Choroid plexus epithelial cell (primary cell): ENCODE data around the gene RNF169.

Experiments used
- DNase-seq: peaks from one replicate; pipeline ENCODE4 v3.0.0-alpha.2; 2010; ENCODE audit warnings: low read depth
- H3K4me3 ChIP-seq: 2 replicates; pipeline ENCODE4 v1.5.1; 2011; ENCODE audit warnings: low read depth, mild to moderate bottlenecking, control low read depth, low read length, moderate library complexity
- TF ChIP-seq, protein P1 (sequence below): conservative IDR thresholded peaks from 2 replicates; pipeline ENCODE4 v1.5.1; 2011; ENCODE audit warnings: low read depth, mild to moderate bottlenecking, control low read depth, inconsistent platforms, low read length, moderate library complexity

Gene RNF169

DNA sequence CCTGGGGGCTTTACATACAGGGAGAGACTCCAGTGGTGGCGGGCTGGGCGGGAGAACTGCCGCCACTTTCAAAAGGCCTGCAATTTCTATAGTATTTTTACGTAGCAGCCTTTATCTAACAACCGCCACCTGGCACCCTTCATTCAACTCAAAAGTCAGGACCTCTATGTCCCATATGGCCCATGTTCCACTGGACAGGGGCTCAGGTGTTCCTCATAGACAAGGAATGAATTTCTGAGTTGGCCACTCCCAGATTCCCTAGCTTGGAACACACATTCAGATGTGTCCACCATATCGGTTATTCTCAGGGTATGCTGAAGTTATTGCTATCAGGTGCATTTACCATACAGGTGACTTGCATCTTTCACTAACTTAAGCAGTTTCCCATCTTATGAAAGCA lies 29.9 kb downstream of the RNF169 start:
- no peak overlapping the region for H3K4me3 ChIP-seq
- DNase-seq = no peak
- TF ChIP-seq, protein P1, sequence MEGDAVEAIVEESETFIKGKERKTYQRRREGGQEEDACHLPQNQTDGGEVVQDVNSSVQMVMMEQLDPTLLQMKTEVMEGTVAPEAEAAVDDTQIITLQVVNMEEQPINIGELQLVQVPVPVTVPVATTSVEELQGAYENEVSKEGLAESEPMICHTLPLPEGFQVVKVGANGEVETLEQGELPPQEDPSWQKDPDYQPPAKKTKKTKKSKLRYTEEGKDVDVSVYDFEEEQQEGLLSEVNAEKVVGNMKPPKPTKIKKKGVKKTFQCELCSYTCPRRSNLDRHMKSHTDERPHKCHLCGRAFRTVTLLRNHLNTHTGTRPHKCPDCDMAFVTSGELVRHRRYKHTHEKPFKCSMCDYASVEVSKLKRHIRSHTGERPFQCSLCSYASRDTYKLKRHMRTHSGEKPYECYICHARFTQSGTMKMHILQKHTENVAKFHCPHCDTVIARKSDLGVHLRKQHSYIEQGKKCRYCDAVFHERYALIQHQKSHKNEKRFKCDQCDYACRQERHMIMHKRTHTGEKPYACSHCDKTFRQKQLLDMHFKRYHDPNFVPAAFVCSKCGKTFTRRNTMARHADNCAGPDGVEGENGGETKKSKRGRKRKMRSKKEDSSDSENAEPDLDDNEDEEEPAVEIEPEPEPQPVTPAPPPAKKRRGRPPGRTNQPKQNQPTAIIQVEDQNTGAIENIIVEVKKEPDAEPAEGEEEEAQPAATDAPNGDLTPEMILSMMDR = no peak

- peak; percentile 12 for DNase-seq
- TF ChIP-seq, protein P1 = no peak
- no peak overlapping the region for H3K4me3 ChIP-seq
Measured at GRCh38 chr11:74780248-74781005, 31.8 kb downstream of the RNF169 start.

DNA sequence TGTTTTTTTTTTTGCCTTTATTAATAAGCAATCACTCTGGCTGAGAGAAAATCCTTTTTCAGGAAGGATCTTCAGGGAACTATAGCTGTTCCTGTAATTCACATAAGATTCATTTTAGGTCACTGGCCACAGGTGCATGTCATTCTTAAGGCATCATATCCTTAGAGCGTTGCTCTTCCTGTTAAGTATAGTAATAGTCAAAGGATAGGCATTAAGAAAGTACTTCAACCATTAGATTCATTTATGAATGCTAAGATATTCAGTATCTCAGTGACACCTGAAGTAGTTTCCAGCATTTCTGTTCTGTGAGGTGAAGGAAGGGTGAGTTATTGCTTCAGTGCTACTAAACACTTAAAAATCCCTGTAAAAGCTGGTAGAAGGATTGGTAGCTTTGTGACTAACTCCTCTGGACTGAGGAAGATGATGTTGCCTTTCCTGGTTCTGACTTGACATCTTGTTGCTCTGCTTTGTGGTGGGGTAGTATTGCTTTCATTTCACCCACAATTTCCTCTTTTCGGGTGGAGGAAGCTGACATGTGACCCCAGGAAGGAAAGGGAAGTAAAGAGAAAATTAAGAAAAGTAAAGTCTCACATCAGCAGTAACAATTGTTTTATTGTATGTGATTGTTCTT lies 34.7 kb downstream of the RNF169 start:
- TF ChIP-seq, protein P1 = no peak
- no peak overlapping the region for H3K4me3 ChIP-seq
- DNase-seq = peak; percentile 67

DNA sequence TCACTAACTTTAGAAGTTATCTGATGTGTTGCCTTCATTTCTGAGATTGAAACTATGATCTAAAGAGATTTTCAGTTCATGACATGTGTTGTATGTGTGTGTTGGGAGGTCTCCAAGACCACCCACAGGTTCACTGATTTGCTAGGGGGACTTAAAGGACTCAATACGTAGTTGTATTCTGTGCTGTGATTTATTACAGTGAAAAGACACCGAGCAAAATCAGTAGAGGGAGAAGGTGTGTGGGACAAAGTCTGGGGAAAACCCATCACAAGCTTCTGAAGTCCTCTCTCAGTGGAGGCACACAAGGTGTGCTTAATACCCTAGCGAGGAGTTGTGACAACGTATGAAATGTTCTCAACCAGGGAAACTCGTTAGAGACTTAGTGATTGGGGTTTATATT lies 35.6 kb downstream of the RNF169 start:
- H3K4me3 ChIP-seq = no peak overlapping the region

GRCh38 chr11:74784726-74785125 lies 36.1 kb downstream of the RNF169 start:
- H3K4me3 ChIP-seq = no peak overlapping the region
- TF ChIP-seq, protein P1 = no peak
- no peak for DNase-seq

More for the DNA sequence above, 35.6 kb downstream of the RNF169 start:
- no peak for DNase-seq
- TF ChIP-seq, protein P1 = no peak

GRCh38 chr11:74786574-74786973 lies 37.9 kb downstream of the RNF169 start:
- TF ChIP-seq, protein P1 = no peak
- no peak for DNase-seq

More at GRCh38 chr11:74786574-74786973, 37.9 kb downstream of the RNF169 start:
- H3K4me3 ChIP-seq = no peak overlapping the region
